ENCODE data around the gene PACRG. TPM values are rescaled to one million over a fixed set of nuclear protein-coding genes. Genes with fewer than 3 reads are reported as not detected.
"Not testable (repeated sequence)": the region's sequence is repeated elsewhere in the genome, so short reads cannot be mapped to it uniquely, and the experiment has no call there.

PACRG gene
- total and polyA plus RNA-seq, 12 donors = 2.1 to 34.6 (median 10.0) TPM

GRCh38 chr6:162973151-162973872 is 245.5 kb downstream of the PACRG start:
- no peaks in the 10 kb centered on the region for H3K27me3 ChIP-seq
- no peak for TF ChIP-seq CTCF (IDR thresholded peaks at IDR 0.05)
- H3K36me3 ChIP-seq = no peaks in the 10 kb centered on the region
- no peaks in the 10 kb centered on the region for H3K4me1 ChIP-seq
- intact Hi-C loops (cut with DNase I) = no loop called here
- DNase-seq = no peak
- H3K27ac ChIP-seq = no peak overlapping the region
- 83 to 93% methylated on average over 7 of the region's 7 CpGs for WGBS, 2 donors
- no peak overlapping the region for H3K4me3 ChIP-seq
- peaks cover 0 to 3% (median 0%) of the 10 kb centered on the region in 11 donors for H3K9me3 ChIP-seq
- ATAC-seq = no peak

- 92 to 94% methylated on average over 5 of the region's 5 CpGs for WGBS, 2 donors
- no peak for ATAC-seq
- DNase-seq = no peak
- no peak overlapping the region for H3K27ac ChIP-seq
- no peaks in the 10 kb centered on the region for H3K27me3 ChIP-seq
- H3K36me3 ChIP-seq = no peaks in the 10 kb centered on the region
- no peak for TF ChIP-seq CTCF (IDR thresholded peaks at IDR 0.05)
- no peak overlapping the region for H3K4me3 ChIP-seq
- H3K9me3 ChIP-seq = peaks cover 0 to 3% (median 0%) of the 10 kb centered on the region in 11 donors
- no peaks in the 10 kb centered on the region for H3K4me1 ChIP-seq
- intact Hi-C loops (cut with DNase I) = no loop called here
Measured at GRCh38 chr6:162973980-162974379, 246.2 kb downstream of the PACRG start.

- WGBS, 2 donors = 65 to 67% methylated on average over 6 of the region's 6 CpGs
- no peaks in the 10 kb centered on the region for H3K36me3 ChIP-seq
- no peaks in the 10 kb centered on the region for H3K27me3 ChIP-seq
- DNase-seq (no peak), ATAC-seq (no peak)
- peaks cover 0 to 3% (median 0%) of the 10 kb centered on the region in 11 donors for H3K9me3 ChIP-seq
- H3K4me1 ChIP-seq = no peaks in the 10 kb centered on the region
- intact Hi-C loops (cut with DNase I) = no loop called here
- H3K4me3 ChIP-seq = no peak overlapping the region
- no peak overlapping the region for H3K27ac ChIP-seq
- no peak for TF ChIP-seq CTCF (IDR thresholded peaks at IDR 0.05)
Measured at GRCh38 chr6:162974685-162975084, 246.9 kb downstream of the PACRG start.

- TF ChIP-seq CTCF (IDR thresholded peaks at IDR 0.05) = no peak
- Histone ChIP-seq H3K27me3 (no peaks in the 10 kb centered on the region), H3K9me3 (peaks cover 0 to 10% (median 0%) of the 10 kb centered on the region in 11 donors), H3K36me3 (no peaks in the 10 kb centered on the region), H3K27ac (no peak overlapping the region), H3K4me1 (no peaks in the 10 kb centered on the region), H3K4me3 (no peak overlapping the region)
- DNase-seq (no peak), ATAC-seq (no peak)
- intact Hi-C loops (cut with DNase I) = no loop called here
- 87 to 92% methylated on average over 5 of the region's 5 CpGs for WGBS, 2 donors
Measured at GRCh38 chr6:162976141-162976540, 248.4 kb downstream of the PACRG start.

GRCh38 chr6:162983234-162983633 is 255.5 kb downstream of the PACRG start:
- H3K27me3 ChIP-seq; DNase-seq; H3K4me1 ChIP-seq; H3K36me3 ChIP-seq; ATAC-seq; intact Hi-C loops (cut with DNase I); H3K27ac ChIP-seq; H3K4me3 ChIP-seq: not testable (repeated sequence)
- WGBS, 2 donors = 70 to 79% methylated on average over 1 of the region's 1 CpG
- peaks cover 0 to 74% (median 7%) of the 10 kb centered on the region in 11 donors for H3K9me3 ChIP-seq

Data from heart right ventricle (tissue), 16 donors.